K562 (cell line): ENCODE results near the gene TBC1D1. TPM values are rescaled to one million over a fixed set of nuclear protein-coding genes. Genes with fewer than 3 reads are reported as not detected.

Experiments used
- ATAC-seq: fragments of 200-7000 bp; cut with Tn5 transposase; 3 replicates; pipeline ENCODE4 v1.9.1; 2020; ENCODE audit warnings: moderate library complexity
- BruUV-seq: library from RNA; stranded (reverse); fragments of 400-500 nt; replicated peaks from 2 replicates; lab custom pipeline; 2021; lab: Mats Ljungman, UMichigan
- CTCF ChIA-PET: fragments of 300-600 bp; formaldehyde crosslinking; extraction: SDS; loops from one replicate; lab custom pipeline; 2021; ENCODE audit warnings: low intra/inter-chr PET ratio; lab: Yijun Ruan, JAX
- POLR2A ChIA-PET: fragments of 300-600, 350-650 bp; sonication (Branson Sonifier 250); formaldehyde crosslinking; extraction: SDS; loops from one replicate; lab custom pipeline; 2021; ENCODE audit warnings: antibody characterized with exemption, inconsistent platforms; lab: Yijun Ruan, JAX
- DNase-seq, 4 experiments: peaks; one replicate each; pipeline versions ENCODE4 v3.0.0 to v3.0.0-alpha.2; 2011 to 2018; ENCODE audit warnings: low spot score in 3 of 4, mixed read lengths in 3 of 4; ENCODE audit errors: extremely low read depth in 1 of 4
- FAIRE-seq: peaks from 2 replicates; lab custom pipeline; 2011; peaks lifted over from hg19 to GRCh38; lab: Jason Lieb, UNC
- H2AFZ ChIP-seq: 2 replicates; pipeline ENCODE4 v1.6.0; 2011; ENCODE audit warnings: low read depth, low read length, control low read depth, inconsistent platforms
- H3K27ac ChIP-seq: fragments of 200-600 bp; 3 replicates; pipeline ENCODE4 v1.8.0; 2011; ENCODE audit warnings: low read depth, mild to moderate bottlenecking, control low read depth, inconsistent platforms, low read length, moderate library complexity, mixed read lengths; ENCODE audit errors: extremely low read depth
- H3K27me3 ChIP-seq, 2 experiments: fragments of 300-600 bp in 1 of 2; 2 replicates in 1 of 2; 3 replicates in 1 of 2; pipeline versions ENCODE4 v1.6.0 to v1.8.0; 2011; ENCODE audit warnings: inconsistent platforms in 2 of 2, low read length in 2 of 2, mild to moderate bottlenecking in 1 of 2, mixed read lengths in 1 of 2, moderate library complexity in 1 of 2; ENCODE audit not compliant: control insufficient read depth in 2 of 2, insufficient read depth in 2 of 2
- H3K36me3 ChIP-seq: fragments of 300-600 bp; 3 replicates; pipeline ENCODE4 v1.8.0; 2011; ENCODE audit warnings: mild to moderate bottlenecking, low read length, inconsistent platforms; ENCODE audit not compliant: control insufficient read depth, insufficient read depth
- H3K4me1 ChIP-seq, 2 experiments: fragments of 200-600 bp in 1 of 2; replicated peaks in 1 of 2; 2 replicates in 1 of 2; 3 replicates in 1 of 2; pipeline versions ENCODE4 v1.5.1 to v1.8.0; 2011; ENCODE audit warnings: inconsistent platforms in 2 of 2, low read length in 2 of 2, mild to moderate bottlenecking in 1 of 2, mixed read lengths in 1 of 2, moderate library complexity in 1 of 2; ENCODE audit not compliant: control insufficient read depth in 2 of 2, insufficient read depth in 2 of 2
- H3K4me2 ChIP-seq: 2 replicates; pipeline ENCODE4 v1.6.1; 2011; ENCODE audit warnings: low read length, control low read depth, inconsistent platforms, mixed read lengths; ENCODE audit not compliant: insufficient read depth
- H3K4me3 ChIP-seq: fragments of 200-600 bp; sonication (generic), shearing (Covaris generic); 2 replicates; pipeline ENCODE4 v1.5.1; 2016; ENCODE audit warnings: control low read depth, inconsistent platforms
- H3K79me2 ChIP-seq: fragments of 200-600 bp; 3 replicates; pipeline ENCODE4 v1.8.0; 2011; ENCODE audit warnings: low read length, inconsistent platforms; ENCODE audit not compliant: control insufficient read depth, insufficient read depth
- H3K9ac ChIP-seq, 2 experiments: 2 replicates each; pipeline versions ENCODE4 v1.6.0 to v1.6.1; 2011; ENCODE audit warnings: low read depth in 2 of 2, low read length in 2 of 2, control low read depth in 1 of 2, inconsistent platforms in 1 of 2, mild to moderate bottlenecking in 1 of 2, mixed read lengths in 1 of 2; ENCODE audit not compliant: insufficient read depth in 1 of 2
- H3K9me1 ChIP-seq: one replicate; pipeline ENCODE4 v1.6.0; 2011; ENCODE audit warnings: inconsistent platforms, mild to moderate bottlenecking, low read length, moderate library complexity; ENCODE audit not compliant: control insufficient read depth, insufficient read depth
- H3K9me3 ChIP-seq: replicated peaks from 2 replicates; pipeline ENCODE4 v1.5.1; 2011; ENCODE audit warnings: low read depth, low read length, inconsistent platforms; ENCODE audit not compliant: control insufficient read depth, insufficient read depth
- H4K20me1 ChIP-seq: replicated peaks from 2 replicates; pipeline ENCODE4 v1.6.1; 2011; ENCODE audit warnings: low read length, inconsistent platforms, mixed read lengths; ENCODE audit not compliant: control insufficient read depth, insufficient read depth
- CBX5 ChIP-seq: IDR thresholded peaks from 2 replicates; pipeline ENCODE4 v1.6.1; 2014; ENCODE audit warnings: low read depth, borderline replicate concordance
- CCNT2 ChIP-seq: IDR thresholded peaks from 2 replicates; pipeline ENCODE4 v1.6.1; 2011; ENCODE audit warnings: borderline replicate concordance, low read depth, mild to moderate bottlenecking, moderate library complexity, mixed read lengths, low read length; ENCODE audit not compliant: insufficient read length; ENCODE audit errors: extremely low read depth
- CHD2 ChIP-seq: IDR thresholded peaks from 2 replicates; pipeline ENCODE4 v1.6.1; 2011; ENCODE audit warnings: low read depth, low read length
- FOXP1 ChIP-seq: sonication (generic); formaldehyde crosslinking; IDR thresholded peaks from 2 replicates; pipeline ENCODE4 v1.8.0; 2022; ENCODE audit warnings: mild to moderate bottlenecking, missing genetic modification reagents
- HES1 ChIP-seq: fragments of 450-650 bp; IDR thresholded peaks from 2 replicates; pipeline ENCODE4 v1.6.1; 2016; ENCODE audit warnings: low read depth, mild to moderate bottlenecking, moderate library complexity
- LCOR ChIP-seq: sonication (generic); formaldehyde crosslinking; IDR thresholded peaks from 2 replicates; pipeline ENCODE4 v1.8.0; 2022; ENCODE audit warnings: mild to moderate bottlenecking, missing genetic modification reagents
- RFX7 ChIP-seq: fragments of 250-450 bp; sonication (Bioruptor Pico); IDR thresholded peaks from 2 replicates; pipeline ENCODE4 v1.5.1; 2021; ENCODE audit warnings: mild to moderate bottlenecking
- SMAD1 ChIP-seq: fragments of 150-350 bp; IDR thresholded peaks from 2 replicates; pipeline ENCODE4 v1.6.1; 2014; ENCODE audit warnings: low read length, low read depth; ENCODE audit not compliant: partially characterized antibody
- TFAP4 ChIP-seq: sonication (generic); formaldehyde crosslinking; IDR thresholded peaks from 2 replicates; pipeline ENCODE4 v1.8.0; 2022; ENCODE audit warnings: missing genetic modification reagents, mild to moderate bottlenecking, moderate library complexity, borderline replicate concordance
- ZNF57 ChIP-seq: fragments of 450-650 bp; formaldehyde crosslinking; IDR thresholded peaks from 2 replicates; pipeline ENCODE4 v1.4.0; 2020; ENCODE audit warnings: mild to moderate bottlenecking, moderate library complexity
- WGBS: fragments of 100-300 bp; shearing (Covaris generic); methylation state at CpG from one replicate; pipeline ENCODE4 v1.1.6; 2016; ENCODE audit warnings: low coverage, mixed read lengths; ENCODE audit not compliant: insufficient coverage; ENCODE audit errors: missing lambda C conversion rate; 5-methylcytosine and 5-hydroxymethylcytosine counted together
- in situ Hi-C: fragments of 300-500 bp; cut with MboI; formaldehyde crosslinking; loops from 4 replicates; pipeline ENCODE4 v1.15.0; 2018; ENCODE audit warnings: inconsistent platforms, mixed read lengths
- intact Hi-C: fragments of 100-400 bp; cut with micrococcal nuclease; formaldehyde crosslinking; loops from 2 replicates; pipeline ENCODE4 v1.14.2; 2022
- polyA plus RNA-seq, 8 experiments: library from polyadenylated mRNA; depleted of rRNA in 4 of 8; stranded (reverse) in 5 of 8; unstranded in 3 of 8; fragments of >200 nt; fragmentation: Nextera tagmentation in 2 of 8; fragmentation: Illumina TruSeq in 1 of 8; extraction: Ambion mirVana in 2 of 8; extraction: Trizol in 1 of 8; gene quantifications; 2 replicates each; pipeline versions ENCODE4 v1.2.1 to v1.2.3, GENCODE V29; 2011 to 2014; ENCODE audit warnings: inconsistent platforms in 1 of 8, missing spikeins in 1 of 8
- total RNA-seq, 7 experiments: library from RNA; depleted of rRNA in 6 of 7; stranded (reverse); fragments of >200 nt in 6 of 7; fragmentation: Illumina TruSeq in 2 of 7; extraction: Trizol in 2 of 7; gene quantifications; 2 replicates each; pipeline versions ENCODE4 v1.2.1 to v1.2.3, GENCODE V29; 2011 to 2021; ENCODE audit warnings: low replicate concordance in 1 of 7
- TF ChIP-seq, protein P1 (sequence below), 2 experiments: IDR thresholded peaks; 2 replicates each; pipeline ENCODE4 v1.6.1; 2012; ENCODE audit warnings: improper control_type of control experiment in 2 of 2, low read depth in 2 of 2, low read length in 2 of 2, borderline replicate concordance in 1 of 2
- TF ChIP-seq, protein P2 (sequence below): IDR thresholded peaks from 2 replicates; pipeline ENCODE4 v1.6.1; 2016; ENCODE audit warnings: missing genetic modification characterization, missing compliant biosample characterization

Gene TBC1D1
- total and polyA plus RNA-seq, 9 of the 15 experiments (the other 6 are each of a cell fraction or from before 2014, with no cell fraction given), result 0.59 to 14.2 (median 8.8) TPM

DNA sequence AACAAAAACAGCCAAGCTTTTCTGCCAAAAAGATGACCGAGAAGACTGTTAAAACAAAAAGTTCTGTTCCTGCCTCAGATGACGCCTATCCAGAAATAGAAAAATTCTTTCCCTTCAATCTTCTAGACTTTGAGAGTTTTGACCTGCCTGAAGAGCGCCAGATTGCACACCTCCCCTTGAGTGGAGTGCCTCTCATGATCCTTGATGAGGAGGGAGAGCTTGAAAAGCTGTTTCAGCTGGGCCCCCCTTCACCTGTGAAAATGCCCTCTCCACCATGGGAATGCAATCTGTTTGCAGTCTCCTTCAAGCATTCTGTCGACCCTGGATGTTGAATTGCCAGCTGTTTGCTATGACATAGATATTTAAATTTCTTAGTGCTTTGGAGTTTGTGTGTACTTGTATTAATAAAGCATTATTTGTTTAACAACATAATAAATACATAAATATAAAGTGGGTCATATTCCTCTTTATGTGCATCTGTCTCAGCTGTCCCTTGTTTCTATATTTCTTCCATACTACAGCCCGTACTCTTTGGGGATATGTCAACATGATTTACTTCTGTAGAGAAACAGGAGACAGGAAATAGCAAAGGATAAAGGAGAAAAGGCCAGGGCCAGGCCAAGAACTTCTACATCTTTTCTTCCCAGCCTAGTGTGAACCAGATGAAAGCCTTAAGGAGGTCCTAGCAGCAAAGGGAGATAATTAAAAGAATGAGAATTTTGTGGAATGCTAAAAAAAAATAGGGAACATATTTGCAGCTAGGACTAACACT lies 70.0 kb downstream of the TBC1D1 start:
- no peak for ATAC-seq
- 2% methylated on average over 5 of the region's 5 CpGs for WGBS
- Histone ChIP-seq H3K4me3 (no peak overlapping the region), H4K20me1 (no peaks in the 10 kb centered on the region), H3K4me1 (no peaks in the 10 kb centered on the region), H3K27ac (no peak overlapping the region), H2AFZ (no peak overlapping the region), H3K36me3 (no peaks in the 10 kb centered on the region), H3K9ac (no peak overlapping the region), H3K4me2 (no peak overlapping the region), H3K9me1 (no peaks in the 10 kb centered on the region), H3K79me2 (no peaks in the 10 kb centered on the region), H3K27me3 (peaks cover 16 to 24% of the 10 kb centered on the region in 2 experiments), H3K9me3 (no peaks in the 10 kb centered on the region)
- no peak for DNase-seq
- in situ Hi-C loops (no loop called here), intact Hi-C loops (no loop called here)
- BruUV-seq, result no TSS peak
- CTCF ChIA-PET, result no interaction called here
- POLR2A ChIA-PET, result no interaction called here
- no peak for FAIRE-seq
- TF ChIP-seq ZNF57 (CRISPR knock-in tag), result no peak
- TF ChIP-seq RFX7, result no peak
- no peak for TF ChIP-seq CBX5
- TF ChIP-seq CHD2, result no peak
- TF ChIP-seq FOXP1 (CRISPR knock-in tag), result no peak
- no peak for TF ChIP-seq HES1
- TF ChIP-seq TFAP4, result no peak
- TF ChIP-seq, protein P1, sequence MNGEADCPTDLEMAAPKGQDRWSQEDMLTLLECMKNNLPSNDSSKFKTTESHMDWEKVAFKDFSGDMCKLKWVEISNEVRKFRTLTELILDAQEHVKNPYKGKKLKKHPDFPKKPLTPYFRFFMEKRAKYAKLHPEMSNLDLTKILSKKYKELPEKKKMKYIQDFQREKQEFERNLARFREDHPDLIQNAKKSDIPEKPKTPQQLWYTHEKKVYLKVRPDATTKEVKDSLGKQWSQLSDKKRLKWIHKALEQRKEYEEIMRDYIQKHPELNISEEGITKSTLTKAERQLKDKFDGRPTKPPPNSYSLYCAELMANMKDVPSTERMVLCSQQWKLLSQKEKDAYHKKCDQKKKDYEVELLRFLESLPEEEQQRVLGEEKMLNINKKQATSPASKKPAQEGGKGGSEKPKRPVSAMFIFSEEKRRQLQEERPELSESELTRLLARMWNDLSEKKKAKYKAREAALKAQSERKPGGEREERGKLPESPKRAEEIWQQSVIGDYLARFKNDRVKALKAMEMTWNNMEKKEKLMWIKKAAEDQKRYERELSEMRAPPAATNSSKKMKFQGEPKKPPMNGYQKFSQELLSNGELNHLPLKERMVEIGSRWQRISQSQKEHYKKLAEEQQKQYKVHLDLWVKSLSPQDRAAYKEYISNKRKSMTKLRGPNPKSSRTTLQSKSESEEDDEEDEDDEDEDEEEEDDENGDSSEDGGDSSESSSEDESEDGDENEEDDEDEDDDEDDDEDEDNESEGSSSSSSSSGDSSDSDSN (IDR thresholded peaks at IDR 0.05; ENCODE audit: borderline replicate concordance in 1 of 2, low read depth in 2 of 2, low read length in 2 of 2), result no peak
- no peak for TF ChIP-seq LCOR
- no peak for TF ChIP-seq CCNT2
- TF ChIP-seq, protein P2, sequence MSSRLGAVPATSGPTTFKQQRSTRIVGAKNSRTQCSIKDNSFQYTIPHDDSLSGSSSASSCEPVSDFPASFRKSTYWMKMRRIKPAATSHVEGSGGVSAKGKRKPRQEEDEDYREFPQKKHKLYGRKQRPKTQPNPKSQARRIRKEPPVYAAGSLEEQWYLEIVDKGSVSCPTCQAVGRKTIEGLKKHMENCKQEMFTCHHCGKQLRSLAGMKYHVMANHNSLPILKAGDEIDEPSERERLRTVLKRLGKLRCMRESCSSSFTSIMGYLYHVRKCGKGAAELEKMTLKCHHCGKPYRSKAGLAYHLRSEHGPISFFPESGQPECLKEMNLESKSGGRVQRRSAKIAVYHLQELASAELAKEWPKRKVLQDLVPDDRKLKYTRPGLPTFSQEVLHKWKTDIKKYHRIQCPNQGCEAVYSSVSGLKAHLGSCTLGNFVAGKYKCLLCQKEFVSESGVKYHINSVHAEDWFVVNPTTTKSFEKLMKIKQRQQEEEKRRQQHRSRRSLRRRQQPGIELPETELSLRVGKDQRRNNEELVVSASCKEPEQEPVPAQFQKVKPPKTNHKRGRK (tag), result no peak
- no peak for TF ChIP-seq SMAD1
